ENCODE data around the gene LMBR1. TPM values are rescaled to one million over a fixed set of nuclear protein-coding genes. Genes with fewer than 3 reads are reported as not detected.
"Not testable (repeated sequence)": the region's sequence is repeated elsewhere in the genome, so short reads cannot be mapped to it uniquely, and the experiment has no call there.

Gene LMBR1
- total RNA-seq, 1 donor: 39.4 TPM

GRCh38 chr7:156811706-156812105, 81.3 kb downstream of the LMBR1 start:
- no peaks in the 10 kb centered on the region for H3K4me1 ChIP-seq (ENCODE audit: insufficient read depth, low read length)
- no peak for DNase-seq (ENCODE audit: insufficient read length, low spot score, missing footprints)
- no peak overlapping the region for H3K4me2 ChIP-seq (ENCODE audit: insufficient read depth, low read length)
- no peaks in the 10 kb centered on the region for H3K36me3 ChIP-seq (ENCODE audit: insufficient read depth, low read length)
- no peak overlapping the region for H2AFZ ChIP-seq (ENCODE audit: low read length)
- no peak for TF ChIP-seq CTCF (IDR thresholded peaks at IDR 0.05; ENCODE audit: extremely low read depth, low read depth, low read length)
- H3K27me3 ChIP-seq (ENCODE audit: insufficient read depth, low read length): no peaks in the 10 kb centered on the region
- H3K79me2 ChIP-seq (ENCODE audit: insufficient read depth, low read length): no peaks in the 10 kb centered on the region
- no peaks in the 10 kb centered on the region for H4K20me1 ChIP-seq (ENCODE audit: insufficient read depth, low read length)
- H3K9me3 ChIP-seq (ENCODE audit: low read depth, low read length): no peaks in the 10 kb centered on the region
- no peak overlapping the region for H3K27ac ChIP-seq (ENCODE audit: low read depth, low read length)
- no peak overlapping the region for H3K4me3 ChIP-seq (ENCODE audit: insufficient read depth, low read length)

DNA sequence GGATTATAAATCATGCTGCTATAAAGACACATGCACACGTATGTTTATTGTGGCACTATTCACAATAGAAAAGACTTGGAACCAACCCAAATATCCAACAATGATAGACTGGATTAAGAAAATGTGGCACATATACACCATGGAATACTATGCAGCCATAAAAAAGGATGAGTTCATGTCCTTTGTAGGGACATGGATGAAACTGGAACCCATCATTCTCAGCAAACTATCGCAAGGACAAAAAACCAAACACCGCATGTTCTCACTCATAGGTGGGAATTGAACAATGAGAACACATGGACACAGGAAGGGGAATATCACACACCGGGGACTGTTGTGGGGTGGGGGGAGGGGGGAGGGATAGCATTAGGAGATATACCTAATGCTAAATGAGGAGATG, 89.3 kb downstream of the LMBR1 start:
- not testable (repeated sequence) for DNase-seq (ENCODE audit: insufficient read length, low spot score, missing footprints); H2AFZ ChIP-seq (ENCODE audit: low read length); H3K9me3 ChIP-seq (ENCODE audit: low read depth, low read length); H3K79me2 ChIP-seq (ENCODE audit: insufficient read depth, low read length); H3K36me3 ChIP-seq (ENCODE audit: insufficient read depth, low read length); H3K4me2 ChIP-seq (ENCODE audit: insufficient read depth, low read length); H3K4me3 ChIP-seq (ENCODE audit: insufficient read depth, low read length); H3K4me1 ChIP-seq (ENCODE audit: insufficient read depth, low read length); H3K27me3 ChIP-seq (ENCODE audit: insufficient read depth, low read length); H3K27ac ChIP-seq (ENCODE audit: low read depth, low read length); H4K20me1 ChIP-seq (ENCODE audit: insufficient read depth, low read length)

DNA sequence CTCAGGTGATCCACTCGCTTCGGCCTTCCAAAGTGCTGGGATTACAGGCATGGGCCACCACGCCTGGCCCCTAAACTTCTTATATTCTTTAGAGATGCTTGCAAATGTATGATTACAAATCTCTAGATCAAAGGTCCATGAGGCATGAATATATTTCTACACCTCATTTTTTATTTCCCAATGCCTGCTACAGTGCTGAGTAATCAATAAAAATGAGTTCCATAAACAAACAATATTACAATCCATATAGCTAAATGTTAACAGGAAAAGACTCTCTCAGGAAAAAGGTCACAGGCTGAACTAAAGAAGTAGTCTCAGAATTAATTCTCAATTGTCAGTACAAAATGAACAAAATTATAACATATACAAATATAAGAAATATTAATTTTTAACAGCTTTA, 90.8 kb downstream of the LMBR1 start:
- Histone ChIP-seq H3K9me3 (ENCODE audit: low read depth, low read length) (no peaks in the 10 kb centered on the region), H4K20me1 (ENCODE audit: insufficient read depth, low read length) (no peaks in the 10 kb centered on the region), H2AFZ (ENCODE audit: low read length) (no peak overlapping the region), H3K4me2 (ENCODE audit: insufficient read depth, low read length) (no peak overlapping the region), H3K36me3 (ENCODE audit: insufficient read depth, low read length) (no peaks in the 10 kb centered on the region), H3K27me3 (ENCODE audit: insufficient read depth, low read length) (no peaks in the 10 kb centered on the region), H3K4me1 (ENCODE audit: insufficient read depth, low read length) (no peaks in the 10 kb centered on the region), H3K27ac (ENCODE audit: low read depth, low read length) (no peak overlapping the region), H3K79me2 (ENCODE audit: insufficient read depth, low read length) (no peaks in the 10 kb centered on the region), H3K4me3 (ENCODE audit: insufficient read depth, low read length) (no peak overlapping the region)
- no peak for DNase-seq (ENCODE audit: insufficient read length, low spot score, missing footprints)
- TF ChIP-seq CTCF (IDR thresholded peaks at IDR 0.05; ENCODE audit: extremely low read depth, low read depth, low read length): no peak

GRCh38 chr7:156795415-156795814, 97.6 kb downstream of the LMBR1 start:
- no peak overlapping the region for H3K27ac ChIP-seq (ENCODE audit: low read depth, low read length)
- no peaks in the 10 kb centered on the region for H3K27me3 ChIP-seq (ENCODE audit: insufficient read depth, low read length)
- H3K9me3 ChIP-seq (ENCODE audit: low read depth, low read length): no peaks in the 10 kb centered on the region
- DNase-seq (ENCODE audit: insufficient read length, low spot score, missing footprints): no peak
- no peak overlapping the region for H3K4me3 ChIP-seq (ENCODE audit: insufficient read depth, low read length)
- H4K20me1 ChIP-seq (ENCODE audit: insufficient read depth, low read length): no peaks in the 10 kb centered on the region
- no peak overlapping the region for H3K4me2 ChIP-seq (ENCODE audit: insufficient read depth, low read length)
- H3K4me1 ChIP-seq (ENCODE audit: insufficient read depth, low read length): no peaks in the 10 kb centered on the region
- H3K79me2 ChIP-seq (ENCODE audit: insufficient read depth, low read length): no peaks in the 10 kb centered on the region
- TF ChIP-seq CTCF (IDR thresholded peaks at IDR 0.05; ENCODE audit: extremely low read depth, low read depth, low read length): no peak
- no peak overlapping the region for H2AFZ ChIP-seq (ENCODE audit: low read length)
- peaks cover 9% of the 10 kb centered on the region for H3K36me3 ChIP-seq (ENCODE audit: insufficient read depth, low read length)

DNA sequence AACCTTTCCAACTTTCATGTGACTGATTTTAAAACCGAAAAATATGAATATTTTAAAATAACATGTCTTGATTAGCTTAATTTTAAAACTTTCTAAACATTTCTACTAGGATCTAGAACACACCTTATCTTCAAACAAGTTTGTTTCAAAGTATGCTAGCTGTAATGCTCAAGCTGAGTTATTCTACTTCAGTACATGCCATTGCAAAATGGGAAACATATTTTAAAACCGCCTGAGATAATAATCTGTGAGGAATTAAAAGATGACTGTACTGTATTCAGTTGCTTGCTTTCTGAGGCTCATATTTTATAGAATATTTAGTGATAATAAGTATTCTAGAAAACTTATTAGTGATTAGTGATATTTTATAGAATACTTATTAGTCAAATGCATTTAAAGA, 99.6 kb downstream of the LMBR1 start:
- H3K4me1 ChIP-seq (ENCODE audit: insufficient read depth, low read length): no peaks in the 10 kb centered on the region
- no peaks in the 10 kb centered on the region for H3K79me2 ChIP-seq (ENCODE audit: insufficient read depth, low read length)
- TF ChIP-seq CTCF (IDR thresholded peaks at IDR 0.05; ENCODE audit: extremely low read depth, low read depth, low read length): no peak
- H3K36me3 ChIP-seq (ENCODE audit: insufficient read depth, low read length): peaks cover 9% of the 10 kb centered on the region
- H3K4me3 ChIP-seq (ENCODE audit: insufficient read depth, low read length): no peak overlapping the region
- no peaks in the 10 kb centered on the region for H3K27me3 ChIP-seq (ENCODE audit: insufficient read depth, low read length)
- no peaks in the 10 kb centered on the region for H3K9me3 ChIP-seq (ENCODE audit: low read depth, low read length)
- no peak overlapping the region for H2AFZ ChIP-seq (ENCODE audit: low read length)
- no peak overlapping the region for H3K4me2 ChIP-seq (ENCODE audit: insufficient read depth, low read length)
- no peak for DNase-seq (ENCODE audit: insufficient read length, low spot score, missing footprints)
- H4K20me1 ChIP-seq (ENCODE audit: insufficient read depth, low read length): no peaks in the 10 kb centered on the region
- H3K27ac ChIP-seq (ENCODE audit: low read depth, low read length): no peak overlapping the region
